Epithelial cell of proximal tubule (primary cell): ENCODE measurements around the gene APOL1. TPM values are rescaled to one million over a fixed set of nuclear protein-coding genes. Genes with fewer than 3 reads are reported as not detected.
"Not testable (repeated sequence)": the region's sequence is repeated elsewhere in the genome, so short reads cannot be mapped to it uniquely, and the experiment has no call there.

Experiments used
- DNase-seq: peaks from one replicate; pipeline ENCODE4 v3.0.0-alpha.2; 2011; ENCODE audit warnings: low read depth
- H3K4me3 ChIP-seq: 2 replicates; pipeline ENCODE4 v1.5.1; 2011; ENCODE audit warnings: low read depth, mild to moderate bottlenecking, low read length
- total RNA-seq: library from RNA; depleted of rRNA; stranded (reverse); fragments of >200 nt; gene quantifications from 2 replicates; pipeline ENCODE4 v1.2.3, GENCODE V29; 2015
- TF ChIP-seq, protein P1 (sequence below): conservative IDR thresholded peaks from 2 replicates; pipeline ENCODE4 v1.5.1; 2012; ENCODE audit warnings: low read depth, mild to moderate bottlenecking, low read length

Gene APOL1
- total RNA-seq, 1 donor from 2014 or later = 5.7 TPM

DNA sequence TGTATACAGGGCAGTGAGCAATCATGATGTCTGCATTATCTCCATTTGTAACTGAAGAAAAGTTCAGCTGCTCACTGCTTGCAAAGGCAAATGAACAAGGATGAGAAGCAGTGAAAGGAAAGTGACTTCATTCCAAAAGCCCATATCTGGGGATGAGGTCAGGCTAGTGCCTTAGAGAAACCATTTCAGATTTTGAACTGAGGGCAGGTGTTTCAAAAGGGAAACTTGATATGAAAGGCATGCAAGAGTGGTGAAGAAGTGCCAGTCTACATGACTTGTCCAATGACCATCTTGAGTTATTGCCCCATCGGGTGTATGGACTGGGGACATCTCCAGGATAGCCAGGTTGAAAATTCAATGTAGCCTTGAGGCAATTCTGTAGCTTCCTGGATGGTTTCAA is 44.0 kb upstream of the APOL1 start:
- H3K4me3 ChIP-seq = no peak overlapping the region
- DNase-seq = no peak
- TF ChIP-seq, protein P1, sequence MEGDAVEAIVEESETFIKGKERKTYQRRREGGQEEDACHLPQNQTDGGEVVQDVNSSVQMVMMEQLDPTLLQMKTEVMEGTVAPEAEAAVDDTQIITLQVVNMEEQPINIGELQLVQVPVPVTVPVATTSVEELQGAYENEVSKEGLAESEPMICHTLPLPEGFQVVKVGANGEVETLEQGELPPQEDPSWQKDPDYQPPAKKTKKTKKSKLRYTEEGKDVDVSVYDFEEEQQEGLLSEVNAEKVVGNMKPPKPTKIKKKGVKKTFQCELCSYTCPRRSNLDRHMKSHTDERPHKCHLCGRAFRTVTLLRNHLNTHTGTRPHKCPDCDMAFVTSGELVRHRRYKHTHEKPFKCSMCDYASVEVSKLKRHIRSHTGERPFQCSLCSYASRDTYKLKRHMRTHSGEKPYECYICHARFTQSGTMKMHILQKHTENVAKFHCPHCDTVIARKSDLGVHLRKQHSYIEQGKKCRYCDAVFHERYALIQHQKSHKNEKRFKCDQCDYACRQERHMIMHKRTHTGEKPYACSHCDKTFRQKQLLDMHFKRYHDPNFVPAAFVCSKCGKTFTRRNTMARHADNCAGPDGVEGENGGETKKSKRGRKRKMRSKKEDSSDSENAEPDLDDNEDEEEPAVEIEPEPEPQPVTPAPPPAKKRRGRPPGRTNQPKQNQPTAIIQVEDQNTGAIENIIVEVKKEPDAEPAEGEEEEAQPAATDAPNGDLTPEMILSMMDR = no peak

DNA sequence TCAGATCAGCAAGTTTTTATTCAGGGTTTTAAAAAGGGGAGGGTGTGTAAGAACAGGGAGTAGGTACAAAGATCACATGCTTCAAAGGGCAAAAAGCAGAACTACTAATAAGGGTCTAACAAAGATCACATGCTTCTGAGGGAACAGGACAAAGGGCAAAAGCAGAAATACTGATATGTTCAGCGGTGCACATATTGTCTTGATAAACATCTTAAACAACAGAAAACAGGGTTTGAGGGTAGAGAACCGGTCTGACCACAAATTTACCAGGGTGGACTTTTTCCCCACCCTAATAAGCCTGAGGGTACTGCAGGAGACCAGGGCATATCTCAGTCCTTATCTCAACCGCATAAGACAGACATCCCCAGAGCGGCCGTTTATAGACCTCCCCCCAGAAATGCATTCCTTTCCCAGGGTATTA is 43.4 kb upstream of the APOL1 start:
- H3K4me3 ChIP-seq, DNase-seq: not testable (repeated sequence)

GRCh38 chr22:36210224-36210623 is 42.7 kb upstream of the APOL1 start:
- TF ChIP-seq, protein P1 = no peak
- DNase-seq = no peak
- no peak overlapping the region for H3K4me3 ChIP-seq

GRCh38 chr22:36211237-36211861 is 41.6 kb upstream of the APOL1 start:
- TF ChIP-seq, protein P1 = no peak
- DNase-seq = no peak
- no peak overlapping the region for H3K4me3 ChIP-seq

DNA sequence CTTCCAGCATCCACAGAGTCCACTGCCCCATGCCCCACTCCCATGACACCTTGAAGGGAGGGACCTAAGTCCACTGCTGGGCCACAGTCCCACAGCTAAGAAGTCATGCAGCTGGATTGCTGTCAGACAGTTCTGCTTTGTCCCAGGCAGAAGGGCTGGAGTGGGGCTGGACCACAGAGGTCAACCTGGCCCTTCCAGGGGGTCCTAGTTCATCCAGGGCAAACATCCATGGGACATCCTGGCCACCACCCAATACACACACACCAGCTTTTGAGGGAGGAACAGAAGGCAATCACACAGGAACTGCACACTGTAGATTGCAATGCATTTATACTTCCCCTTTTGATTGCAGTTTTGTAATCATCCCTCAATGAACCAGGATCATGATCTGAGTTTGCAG is 40.0 kb upstream of the APOL1 start:
- no peak for DNase-seq
- TF ChIP-seq, protein P1 = no peak
- H3K4me3 ChIP-seq = no peak overlapping the region

DNA sequence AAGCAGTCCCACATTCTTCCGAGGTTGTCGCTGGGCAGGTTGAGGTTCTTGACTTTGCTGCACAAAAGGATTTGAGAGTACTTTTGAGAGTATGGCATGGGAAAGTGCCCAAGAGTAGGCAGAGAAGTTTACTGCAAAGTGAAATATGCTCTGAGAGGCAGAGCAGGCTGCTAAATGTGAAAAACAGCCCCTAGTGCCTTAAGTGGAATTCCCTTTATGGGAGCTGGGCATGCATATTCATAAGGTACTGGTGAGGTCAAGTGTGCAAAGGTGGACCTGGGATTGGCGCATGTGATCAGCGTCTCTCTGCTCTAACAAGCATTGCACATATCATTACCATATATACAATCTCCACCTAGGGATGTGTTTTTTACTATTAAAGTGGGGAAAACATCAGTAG is 39.3 kb upstream of the APOL1 start:
- no peak for DNase-seq
- TF ChIP-seq, protein P1 = no peak
- no peak overlapping the region for H3K4me3 ChIP-seq

DNA sequence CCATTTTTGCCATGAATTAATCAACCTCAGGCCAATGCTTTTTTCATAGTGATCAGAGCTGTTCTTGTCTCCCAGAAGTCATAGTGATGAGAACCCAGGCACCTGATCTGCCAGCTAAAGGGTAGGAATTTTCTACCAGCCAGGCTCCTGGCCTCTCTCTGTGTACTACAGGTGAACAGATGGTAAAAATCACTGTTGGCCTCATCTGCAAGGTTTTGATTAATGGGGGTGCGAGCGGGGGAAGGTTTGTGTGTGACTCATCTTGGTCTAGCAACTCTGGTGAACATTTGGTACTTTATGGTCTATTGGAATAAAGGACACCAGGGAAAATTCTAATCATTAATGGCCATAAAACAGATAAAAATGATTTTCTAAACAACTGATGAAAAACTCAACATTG is 37.0 kb upstream of the APOL1 start:
- DNase-seq = no peak
- TF ChIP-seq, protein P1 = no peak
- H3K4me3 ChIP-seq = no peak overlapping the region
